Kidney epithelial cell (primary cell): ENCODE data around the gene TPCN2. TPM values are rescaled to one million over a fixed set of nuclear protein-coding genes. Genes with fewer than 3 reads are reported as not detected.

ENCODE experiments used
- DNase-seq: peaks from one replicate; pipeline ENCODE4 v3.0.0-alpha.2; 2010; ENCODE audit warnings: low read depth
- H3K27me3 ChIP-seq: 2 replicates; pipeline ENCODE4 v1.6.0; 2011; ENCODE audit warnings: low read length; ENCODE audit not compliant: control insufficient read depth, insufficient read depth
- H3K36me3 ChIP-seq: 2 replicates; pipeline ENCODE4 v1.5.1; 2011; ENCODE audit warnings: low read length; ENCODE audit not compliant: control insufficient read depth, insufficient read depth
- H3K4me3 ChIP-seq: 2 replicates; pipeline ENCODE4 v1.5.1; 2011; ENCODE audit warnings: low read depth, mild to moderate bottlenecking, control low read depth, low read length
- total RNA-seq: library from RNA; depleted of rRNA; stranded (reverse); fragments of >200 nt; gene quantifications from 2 replicates; pipeline ENCODE4 v1.2.3, GENCODE V29; 2015
- TF ChIP-seq, protein P1 (sequence below): IDR thresholded peaks from 2 replicates; pipeline ENCODE4 v1.5.1; 2011; ENCODE audit warnings: mild to moderate bottlenecking, moderate library complexity, low read length, control low read depth, inconsistent platforms; ENCODE audit not compliant: insufficient read depth, poor library complexity, severe bottlenecking

The TPCN2 gene
- total RNA-seq, 1 donor from 2014 or later: 8.9 TPM

DNA sequence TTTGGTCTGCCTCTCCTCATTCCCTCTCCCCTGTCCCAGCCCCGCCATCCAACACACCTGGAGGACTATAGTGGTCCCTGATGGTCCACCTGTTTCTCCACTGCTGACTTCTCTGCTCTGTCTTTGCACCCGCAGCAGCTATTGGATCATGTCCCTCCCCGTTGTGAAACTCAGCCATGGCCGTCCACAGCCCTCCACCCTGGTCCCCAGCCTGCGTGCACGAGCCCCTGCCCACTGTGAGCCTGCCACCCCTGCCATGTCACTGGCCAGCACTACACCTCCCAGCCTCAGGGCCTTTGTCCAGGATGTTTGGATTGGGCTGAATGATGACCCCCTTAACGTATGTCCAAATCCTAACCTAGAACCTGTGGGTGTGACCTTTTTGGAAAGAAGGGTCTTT is 59.3 kb downstream of the TPCN2 start:
- no peak overlapping the region for H3K4me3 ChIP-seq
- no peaks in the 10 kb centered on the region for H3K36me3 ChIP-seq
- TF ChIP-seq, protein P1, sequence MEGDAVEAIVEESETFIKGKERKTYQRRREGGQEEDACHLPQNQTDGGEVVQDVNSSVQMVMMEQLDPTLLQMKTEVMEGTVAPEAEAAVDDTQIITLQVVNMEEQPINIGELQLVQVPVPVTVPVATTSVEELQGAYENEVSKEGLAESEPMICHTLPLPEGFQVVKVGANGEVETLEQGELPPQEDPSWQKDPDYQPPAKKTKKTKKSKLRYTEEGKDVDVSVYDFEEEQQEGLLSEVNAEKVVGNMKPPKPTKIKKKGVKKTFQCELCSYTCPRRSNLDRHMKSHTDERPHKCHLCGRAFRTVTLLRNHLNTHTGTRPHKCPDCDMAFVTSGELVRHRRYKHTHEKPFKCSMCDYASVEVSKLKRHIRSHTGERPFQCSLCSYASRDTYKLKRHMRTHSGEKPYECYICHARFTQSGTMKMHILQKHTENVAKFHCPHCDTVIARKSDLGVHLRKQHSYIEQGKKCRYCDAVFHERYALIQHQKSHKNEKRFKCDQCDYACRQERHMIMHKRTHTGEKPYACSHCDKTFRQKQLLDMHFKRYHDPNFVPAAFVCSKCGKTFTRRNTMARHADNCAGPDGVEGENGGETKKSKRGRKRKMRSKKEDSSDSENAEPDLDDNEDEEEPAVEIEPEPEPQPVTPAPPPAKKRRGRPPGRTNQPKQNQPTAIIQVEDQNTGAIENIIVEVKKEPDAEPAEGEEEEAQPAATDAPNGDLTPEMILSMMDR: no peak
- DNase-seq: no peak
- H3K27me3 ChIP-seq: peaks cover 2% of the 10 kb centered on the region

DNA sequence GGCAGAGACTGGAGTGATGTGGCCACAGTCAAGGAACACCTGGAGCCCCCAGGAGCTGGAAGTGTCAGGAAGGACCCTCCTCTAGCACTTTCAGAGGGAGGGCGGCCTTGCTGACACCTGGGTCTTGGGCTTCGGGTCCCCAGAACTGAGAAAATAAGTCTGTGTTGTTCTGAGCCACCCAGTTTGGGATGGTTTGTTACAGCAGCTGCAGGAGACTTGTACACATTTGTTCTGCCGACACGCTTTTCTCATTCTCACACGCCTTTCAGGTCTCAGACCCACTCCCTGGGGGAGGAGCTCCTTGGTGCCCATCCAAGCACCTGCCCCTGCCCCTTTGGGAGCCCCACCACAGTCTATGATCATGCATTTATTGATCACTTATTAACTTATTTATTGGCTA is 59.8 kb downstream of the TPCN2 start:
- DNase-seq: no peak
- H3K36me3 ChIP-seq: no peaks in the 10 kb centered on the region
- TF ChIP-seq, protein P1: no peak
- no peak overlapping the region for H3K4me3 ChIP-seq
- peaks cover 4% of the 10 kb centered on the region for H3K27me3 ChIP-seq

DNA sequence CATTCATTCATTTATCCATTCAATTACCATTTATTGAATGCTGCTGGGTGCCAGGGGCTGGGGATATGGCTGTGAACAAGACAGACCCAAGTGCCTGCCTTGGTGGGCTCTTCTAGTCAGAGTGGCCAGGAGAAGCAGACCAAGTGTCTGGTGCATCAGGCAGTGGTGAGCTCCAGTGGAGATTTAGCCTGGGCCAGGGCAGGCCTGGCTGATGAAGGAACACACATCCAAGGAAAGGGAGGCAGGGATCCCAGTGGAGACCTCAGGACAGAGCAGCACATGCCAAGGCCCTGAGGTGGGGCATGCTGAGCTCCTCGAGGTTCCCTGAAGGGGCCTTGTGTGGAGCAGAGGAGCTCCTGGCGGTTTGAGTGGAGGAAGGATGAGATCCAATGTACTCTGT is 60.4 kb downstream of the TPCN2 start:
- peaks cover 4% of the 10 kb centered on the region for H3K27me3 ChIP-seq
- TF ChIP-seq, protein P1: no peak
- no peak for DNase-seq

DNA sequence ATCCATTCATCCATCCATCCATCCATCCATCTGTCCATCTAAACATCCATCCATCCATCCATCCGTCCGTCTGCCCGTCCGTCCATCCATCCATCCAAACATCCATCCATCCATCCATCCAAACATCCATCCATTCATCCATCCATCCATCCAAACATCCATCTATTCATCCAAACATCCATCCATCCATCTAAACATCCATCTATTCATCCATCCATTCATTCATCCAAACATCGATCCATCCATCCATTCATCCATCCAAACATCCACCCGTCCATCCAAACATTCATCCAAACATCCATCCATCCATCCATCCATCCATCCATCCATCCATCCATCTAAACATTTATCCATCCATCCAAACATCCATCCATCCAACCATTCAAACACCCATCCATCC is 61.7 kb downstream of the TPCN2 start:
- no peaks in the 10 kb centered on the region for H3K36me3 ChIP-seq
- H3K4me3 ChIP-seq: no peak overlapping the region
- DNase-seq: no peak
- H3K27me3 ChIP-seq: peaks cover 6% of the 10 kb centered on the region
- TF ChIP-seq, protein P1: no peak

More for the DNA sequence above, 60.4 kb downstream of the TPCN2 start:
- H3K36me3 ChIP-seq: no peaks in the 10 kb centered on the region
- H3K4me3 ChIP-seq: no peak overlapping the region

DNA sequence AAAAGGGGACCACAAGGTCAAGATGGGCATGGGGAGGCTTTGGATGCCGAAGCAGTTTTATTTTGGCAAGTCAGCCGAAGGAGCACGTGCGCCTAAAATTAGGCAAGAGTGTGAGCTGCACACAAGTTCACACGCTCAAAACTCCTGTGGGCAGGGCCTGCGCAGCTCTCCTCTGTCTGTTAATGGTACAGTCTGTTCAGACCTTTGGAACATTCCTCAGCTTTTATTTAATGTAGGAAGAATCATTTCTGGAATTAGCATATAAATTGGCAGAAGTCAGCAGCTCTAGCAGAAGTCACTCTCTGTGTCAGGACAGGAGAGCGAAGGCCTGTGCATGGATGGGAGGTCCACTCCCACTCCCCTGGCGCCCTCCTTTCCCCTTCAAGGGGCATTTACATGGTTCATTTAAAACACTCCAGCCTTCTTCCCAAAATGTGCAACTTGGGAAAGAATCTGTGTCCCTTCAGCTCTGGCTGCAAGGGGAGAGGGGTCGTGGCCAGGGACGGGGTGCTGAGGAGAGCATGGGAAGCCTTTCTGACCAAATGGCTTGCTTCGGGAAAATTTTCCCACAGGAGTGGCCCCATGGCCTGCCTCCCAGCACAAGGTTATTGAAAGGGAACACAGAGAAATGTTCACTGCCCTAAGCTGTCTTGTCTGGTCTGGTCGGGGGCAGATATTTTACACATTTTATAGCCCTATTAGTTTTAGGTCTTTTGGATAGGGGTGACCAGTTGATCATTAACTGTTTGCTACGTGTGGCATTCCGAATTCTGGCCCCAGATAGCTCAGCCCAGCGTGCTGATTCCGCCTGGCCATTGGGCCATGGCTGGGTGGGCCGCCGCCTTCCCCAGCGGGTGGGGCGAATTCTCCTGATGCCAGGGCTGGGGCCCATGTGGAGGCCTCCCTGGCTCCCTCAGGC is 63.2 kb downstream of the TPCN2 start:
- no peaks in the 10 kb centered on the region for H3K36me3 ChIP-seq
- DNase-seq: no peak
- no peak overlapping the region for H3K4me3 ChIP-seq
- H3K27me3 ChIP-seq: peaks cover 6% of the 10 kb centered on the region
- TF ChIP-seq, protein P1: no peak

DNA sequence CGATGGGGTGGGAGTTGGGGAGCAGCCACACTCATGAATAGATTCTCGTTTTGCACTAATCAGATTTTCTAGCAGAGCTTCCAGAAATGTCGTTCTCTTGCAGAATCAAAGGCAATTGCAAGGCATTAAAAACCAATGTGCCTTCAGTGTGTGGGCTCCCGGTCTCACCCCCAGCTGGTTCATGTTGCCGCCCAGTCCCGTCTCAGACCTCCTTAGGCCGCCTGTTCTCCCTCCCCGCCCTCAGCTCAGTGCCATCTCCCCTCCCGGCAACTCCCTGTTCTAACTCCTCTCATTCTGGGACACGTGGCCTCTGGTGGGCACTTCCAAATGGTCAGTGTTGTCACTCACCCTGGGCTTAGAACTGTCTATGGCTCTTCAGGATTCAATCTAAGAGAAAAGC is 64.5 kb downstream of the TPCN2 start:
- Histone ChIP-seq H3K36me3 (no peaks in the 10 kb centered on the region), H3K4me3 (no peak overlapping the region), H3K27me3 (peaks cover 6% of the 10 kb centered on the region)
- TF ChIP-seq, protein P1: no peak
- no peak for DNase-seq
